ENCODE measurements around the gene PLEKHM2.

Gene PLEKHM2

GRCh38 chr1:15758343-15758931 is 74.3 kb downstream of the PLEKHM2 start, which contains the start of gene FBLIM1:
Gene FBLIM1, plus strand, starts transcription at chr1:15758795. Its CDS starts 6,189 bp downstream, at chr1:15764984.
- DNase-seq (ENCODE audit: low read depth) = no peak

- no peak for DNase-seq (ENCODE audit: low read depth)
Observed at GRCh38 chr1:15758953-15759661, 75.0 kb downstream of the PLEKHM2 start.

DNA sequence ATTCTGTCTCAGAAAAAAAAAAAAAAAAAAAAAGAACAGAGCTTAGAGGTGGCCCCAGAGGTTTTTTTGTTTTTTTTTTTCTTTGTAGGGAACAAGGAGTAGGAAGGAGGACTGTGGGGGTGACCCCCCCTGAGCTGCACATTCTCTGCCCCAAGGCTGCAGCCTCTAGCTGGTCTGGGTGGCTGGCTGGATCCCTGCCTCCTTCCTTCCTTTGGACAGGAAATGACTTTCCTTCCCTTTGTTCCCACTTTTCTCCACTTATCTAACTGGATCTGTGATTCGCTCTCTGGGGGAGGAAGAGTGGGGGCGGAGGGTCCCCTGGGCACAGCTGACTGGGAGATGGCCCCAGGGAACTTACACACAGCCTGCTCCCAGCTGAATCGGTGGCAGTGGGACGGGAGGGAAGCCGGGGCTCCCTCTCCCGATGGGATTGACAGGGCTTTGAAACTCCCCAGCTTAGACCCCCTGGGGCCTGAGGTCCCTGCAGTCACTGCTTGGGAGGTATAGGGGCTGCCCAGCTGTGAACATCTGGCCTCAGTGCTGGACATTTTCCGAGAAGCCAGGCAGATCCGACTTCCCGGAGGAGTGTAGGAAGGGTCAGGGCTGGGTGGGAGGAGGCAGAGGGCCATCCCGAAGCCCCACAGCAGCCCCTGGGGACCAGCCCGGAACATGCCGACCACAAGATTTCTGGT is 76.5 kb downstream of the PLEKHM2 start:
- DNase-seq (ENCODE audit: low read depth) = no peak

- DNase-seq (ENCODE audit: low read depth) = no peak
Observed at GRCh38 chr1:15761366-15762128, 77.4 kb downstream of the PLEKHM2 start.

DNA sequence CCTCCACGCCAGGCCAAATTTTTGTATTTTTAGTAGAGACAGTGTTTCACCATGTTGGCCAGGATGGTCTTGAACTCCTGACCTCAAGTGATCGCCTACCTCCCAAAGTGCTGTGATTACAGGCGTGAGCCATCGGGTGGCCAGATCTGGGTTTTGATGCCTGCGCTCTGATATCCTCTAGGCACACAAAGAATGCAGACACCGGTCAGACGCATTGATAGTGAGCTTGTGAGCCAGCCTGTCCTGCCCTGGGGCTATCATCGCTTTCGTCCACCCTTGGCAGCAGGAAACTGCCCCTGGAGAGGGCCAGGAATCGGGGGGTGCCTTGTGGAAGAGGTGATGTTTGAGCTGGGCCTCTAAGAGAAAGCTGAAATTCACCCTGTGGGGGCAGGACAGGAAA is 78.4 kb downstream of the PLEKHM2 start:
- no peak for DNase-seq (ENCODE audit: low read depth)

DNA sequence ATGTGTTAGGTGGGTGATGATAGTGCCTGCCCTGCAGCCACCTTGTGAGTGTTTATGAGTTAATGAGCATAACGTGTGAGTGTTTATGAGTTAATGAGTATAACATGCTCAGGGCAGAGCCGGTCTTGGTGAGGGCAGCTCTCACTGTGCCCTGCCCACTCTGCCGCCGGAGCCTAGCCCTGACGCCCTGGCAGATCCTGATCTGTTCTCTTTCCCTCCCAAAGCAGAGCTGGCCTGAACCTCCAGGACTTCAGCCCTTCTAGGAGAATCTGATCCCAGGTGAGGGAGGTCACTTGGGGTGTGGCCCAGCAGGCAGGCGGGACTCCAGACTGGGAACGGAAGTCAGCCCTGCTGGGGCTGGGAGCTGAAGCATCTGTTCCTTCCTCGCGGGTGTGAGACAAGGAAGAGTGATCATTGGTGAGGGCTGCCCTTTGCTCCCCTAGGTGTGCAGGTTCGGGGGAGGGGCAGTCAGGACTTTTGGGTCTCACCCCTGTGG is 80.2 kb downstream of the PLEKHM2 start:
- DNase-seq (ENCODE audit: low read depth) = no peak

DNA sequence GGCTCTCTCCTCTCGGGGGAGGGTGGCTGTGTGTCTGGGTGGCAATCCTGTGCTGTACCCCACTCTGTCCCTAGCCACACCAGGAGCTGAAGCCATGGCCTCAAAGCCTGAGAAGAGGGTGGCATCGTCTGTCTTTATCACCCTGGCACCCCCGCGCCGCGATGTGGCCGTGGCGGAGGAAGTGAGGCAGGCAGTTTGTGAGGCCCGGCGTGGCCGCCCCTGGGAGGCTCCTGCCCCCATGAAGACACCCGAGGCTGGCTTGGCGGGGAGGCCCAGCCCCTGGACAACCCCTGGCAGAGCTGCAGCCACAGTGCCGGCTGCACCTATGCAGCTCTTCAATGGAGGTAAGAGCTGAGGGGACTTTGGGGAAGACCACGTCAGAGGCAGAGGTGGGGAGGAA is 80.8 kb downstream of the PLEKHM2 start:
- DNase-seq (ENCODE audit: low read depth) = no peak

DNA sequence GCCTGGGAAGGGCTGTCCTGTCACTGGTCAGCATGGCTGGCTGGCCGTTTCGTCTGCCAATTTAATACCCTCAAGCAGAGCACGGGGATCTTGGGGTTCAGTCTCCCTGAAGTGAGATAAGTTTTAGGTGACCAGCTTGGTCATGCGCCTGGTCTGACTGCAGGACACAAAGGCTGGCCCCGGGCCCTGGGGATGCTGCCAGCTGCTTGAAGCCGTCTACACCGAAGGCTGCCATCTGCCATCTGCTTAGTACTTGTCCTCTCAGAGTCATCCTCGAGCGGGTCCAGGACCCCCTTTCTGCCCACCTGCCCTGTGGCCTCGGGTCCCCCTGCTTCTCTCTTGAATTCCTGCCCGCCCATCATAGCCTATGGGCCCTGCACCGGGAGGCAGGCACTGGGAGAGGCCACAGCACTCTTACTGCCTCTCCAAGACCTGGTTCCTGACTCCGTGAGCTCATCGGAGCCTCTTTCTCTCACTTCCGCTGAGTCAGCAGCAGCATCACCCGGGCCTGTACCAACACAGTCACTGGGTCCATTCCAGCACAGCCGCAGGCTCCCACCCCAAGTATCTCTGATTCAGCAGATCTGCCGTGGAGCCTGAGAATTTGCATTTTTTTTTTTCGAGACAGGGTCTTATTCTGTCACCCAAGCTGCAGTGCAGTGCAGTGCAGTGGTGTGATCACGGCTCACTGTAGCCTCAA is 81.5 kb downstream of the PLEKHM2 start:
- no peak for DNase-seq (ENCODE audit: low read depth)

GRCh38 chr1:15767941-15768340 is 83.8 kb downstream of the PLEKHM2 start:
- DNase-seq (ENCODE audit: low read depth) = no peak

- no peak for DNase-seq (ENCODE audit: low read depth)
Observed at GRCh38 chr1:15768388-15768787, 84.3 kb downstream of the PLEKHM2 start.

DNA sequence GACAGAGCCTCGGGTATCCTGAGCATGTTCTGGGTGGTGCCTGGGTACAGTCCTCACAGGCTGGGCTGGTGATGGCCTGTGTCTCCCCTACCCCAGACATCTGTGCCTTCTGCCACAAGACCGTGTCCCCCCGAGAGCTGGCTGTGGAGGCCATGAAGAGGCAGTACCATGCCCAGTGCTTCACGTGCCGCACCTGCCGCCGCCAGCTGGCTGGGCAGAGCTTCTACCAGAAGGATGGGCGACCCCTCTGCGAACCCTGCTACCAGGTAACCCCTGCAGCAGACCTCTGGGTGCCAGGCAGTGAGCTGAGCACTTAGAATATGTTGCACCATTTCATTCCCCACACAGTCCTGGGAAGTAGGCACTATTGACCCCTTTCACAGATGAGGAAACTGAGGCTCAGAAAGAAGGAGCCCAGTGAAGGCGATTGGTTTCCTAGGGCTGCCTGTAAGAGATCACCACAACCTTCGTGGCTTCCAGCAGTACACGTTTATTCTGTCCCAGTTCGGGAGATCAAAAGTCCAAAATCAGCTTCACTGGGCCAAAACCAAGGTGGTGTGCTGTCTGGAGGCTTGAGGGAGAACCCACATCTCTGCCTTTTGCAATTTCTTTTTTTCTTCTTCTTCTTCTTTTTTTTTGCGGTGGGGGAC is 86.3 kb downstream of the PLEKHM2 start:
- no peak for DNase-seq (ENCODE audit: low read depth)

DNA sequence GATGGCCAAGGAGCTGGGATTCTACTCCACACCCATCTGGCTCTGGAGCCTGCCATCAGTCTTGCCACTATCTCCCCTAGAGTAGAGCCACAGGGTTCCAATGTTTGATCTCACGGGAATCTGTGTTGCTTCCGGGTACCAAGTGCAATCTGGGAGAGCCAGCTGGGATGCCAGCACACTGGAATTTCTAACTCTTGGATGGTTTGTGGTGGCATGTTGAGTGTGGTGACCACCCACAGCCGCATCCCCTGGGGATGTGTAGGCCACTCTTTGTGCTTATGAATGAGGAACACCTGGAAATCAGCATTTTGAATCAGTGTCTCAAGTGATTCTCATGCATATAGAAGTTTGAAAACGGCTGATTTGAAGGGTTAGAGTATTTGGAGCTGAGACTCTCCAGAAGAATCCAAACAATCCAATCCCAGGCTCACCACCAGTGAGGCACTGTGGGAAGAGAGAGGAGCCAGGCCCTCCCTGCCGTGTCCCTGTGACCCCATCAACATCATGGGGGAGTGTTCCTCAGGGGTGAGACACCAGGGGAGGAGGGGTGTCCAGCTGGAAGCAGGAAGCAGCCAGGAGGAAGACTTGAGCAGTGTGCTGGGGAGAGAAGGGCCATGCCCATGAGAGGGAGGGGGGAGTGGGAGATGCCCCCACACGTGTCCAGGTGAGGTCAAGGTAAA is 87.9 kb downstream of the PLEKHM2 start:
- no peak for DNase-seq (ENCODE audit: low read depth)

DNA sequence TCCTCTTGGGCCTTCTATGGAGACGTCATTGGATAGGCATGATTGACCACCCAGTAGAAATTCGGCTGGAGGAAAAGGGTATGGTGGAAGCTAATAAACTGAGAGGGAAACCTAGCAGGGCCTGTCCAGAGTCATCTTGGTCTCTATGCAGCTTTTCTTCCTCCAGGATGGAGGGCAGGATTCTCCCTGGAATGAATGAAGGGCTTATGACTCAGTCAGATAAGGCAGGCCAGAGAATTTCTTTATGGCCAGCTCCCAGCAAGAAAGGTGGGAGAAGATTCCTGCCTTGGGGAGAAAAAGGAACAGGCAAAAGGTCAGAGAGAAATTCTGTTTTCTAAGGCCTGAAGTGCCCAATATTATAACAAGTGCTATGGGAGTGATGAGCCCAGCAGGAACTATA is 91.6 kb downstream of the PLEKHM2 start:
- no peak for DNase-seq (ENCODE audit: low read depth)

GRCh38 chr1:15777909-15778707 is 94.0 kb downstream of the PLEKHM2 start:
- no peak for DNase-seq (ENCODE audit: low read depth)

All from T follicular helper cell (primary cell).